Activated naive CD8-positive, alpha-beta T cell treated with anti-CD3 and anti-CD28 coated beads for 36 hours (primary cell): Measurements from ENCODE around the gene TMEM109. TPM values are rescaled to one million over a fixed set of nuclear protein-coding genes. Genes with fewer than 3 reads are reported as not detected.

Experiments used
- DNase-seq: peaks from one replicate; pipeline ENCODE4 v3.0.0; 2021
- H3K27ac Mint-ChIP-seq: one replicate; pipeline ENCODE4 v1.8.0; 2022; ENCODE audit warnings: mild to moderate bottlenecking, moderate library complexity, mixed read lengths
- H3K27me3 Mint-ChIP-seq: one replicate; pipeline ENCODE4 v1.8.0; 2022; ENCODE audit warnings: mild to moderate bottlenecking, mixed read lengths
- H3K36me3 Mint-ChIP-seq: one replicate; pipeline ENCODE4 v1.8.0; 2021; ENCODE audit warnings: mild to moderate bottlenecking, mixed read lengths
- H3K4me1 Mint-ChIP-seq: one replicate; pipeline ENCODE4 v1.8.0; 2021; ENCODE audit warnings: mixed read lengths
- H3K4me3 Mint-ChIP-seq: one replicate; pipeline ENCODE4 v1.8.0; 2022; ENCODE audit warnings: mild to moderate bottlenecking, moderate library complexity, mixed read lengths
- H3K9me3 Mint-ChIP-seq: one replicate; pipeline ENCODE4 v1.8.0; 2022; ENCODE audit warnings: mixed read lengths
- total RNA-seq, 2 experiments: library from RNA; stranded (reverse); gene quantifications; one replicate each; pipeline ENCODE4 v1.2.3, GENCODE V29; 2021

TMEM109 gene
- total RNA-seq, 2 experiments from 2014 or later: 109 to 113 TPM

DNA sequence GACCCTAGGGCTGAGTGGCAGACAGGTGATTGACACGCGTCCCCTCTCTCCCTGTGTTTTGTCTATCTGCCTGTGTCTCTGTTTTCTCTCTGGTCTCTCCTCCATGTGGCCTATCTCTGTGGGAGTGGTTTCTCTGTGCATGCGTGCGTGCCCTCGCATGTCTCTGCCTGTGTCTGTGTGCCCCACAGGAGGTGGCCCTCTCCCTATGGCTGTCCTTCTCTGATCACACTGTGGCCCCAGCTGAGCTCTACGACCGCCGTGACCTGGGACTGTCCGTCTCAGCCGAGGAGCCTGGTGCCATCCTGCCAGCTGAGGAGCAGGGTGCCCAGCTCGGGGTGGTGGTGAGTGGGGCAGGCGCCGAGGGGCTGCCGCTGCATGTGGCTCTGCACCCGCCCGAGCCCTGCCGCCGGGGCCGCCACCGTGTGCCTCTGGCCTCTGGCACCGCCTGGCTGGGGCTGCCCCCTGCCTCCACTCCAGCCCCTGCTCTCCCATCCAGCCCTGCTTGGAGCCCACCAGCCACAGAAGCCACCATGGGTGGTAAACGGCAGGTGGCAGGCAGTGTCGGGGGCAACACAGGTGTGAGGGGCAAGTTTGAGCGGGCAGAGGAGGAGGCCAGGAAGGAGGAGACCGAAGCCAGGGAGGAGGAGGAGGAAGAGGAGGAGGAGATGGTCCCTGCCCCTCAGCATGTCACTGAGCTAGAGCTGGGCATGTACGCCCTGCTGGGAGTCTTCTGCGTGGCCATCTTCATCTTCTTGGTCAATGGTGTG is 21.9 kb downstream of the TMEM109 start:
- Mint-ChIP-seq H3K4me3 (no peak overlapping the region), H3K9me3 (no peaks in the 10 kb centered on the region), H3K27me3 (peaks cover 3% of the 10 kb centered on the region), H3K4me1 (peaks cover 4% of the 10 kb centered on the region), H3K36me3 (no peaks in the 10 kb centered on the region), H3K27ac (no peak overlapping the region)
- no peak for DNase-seq

DNA sequence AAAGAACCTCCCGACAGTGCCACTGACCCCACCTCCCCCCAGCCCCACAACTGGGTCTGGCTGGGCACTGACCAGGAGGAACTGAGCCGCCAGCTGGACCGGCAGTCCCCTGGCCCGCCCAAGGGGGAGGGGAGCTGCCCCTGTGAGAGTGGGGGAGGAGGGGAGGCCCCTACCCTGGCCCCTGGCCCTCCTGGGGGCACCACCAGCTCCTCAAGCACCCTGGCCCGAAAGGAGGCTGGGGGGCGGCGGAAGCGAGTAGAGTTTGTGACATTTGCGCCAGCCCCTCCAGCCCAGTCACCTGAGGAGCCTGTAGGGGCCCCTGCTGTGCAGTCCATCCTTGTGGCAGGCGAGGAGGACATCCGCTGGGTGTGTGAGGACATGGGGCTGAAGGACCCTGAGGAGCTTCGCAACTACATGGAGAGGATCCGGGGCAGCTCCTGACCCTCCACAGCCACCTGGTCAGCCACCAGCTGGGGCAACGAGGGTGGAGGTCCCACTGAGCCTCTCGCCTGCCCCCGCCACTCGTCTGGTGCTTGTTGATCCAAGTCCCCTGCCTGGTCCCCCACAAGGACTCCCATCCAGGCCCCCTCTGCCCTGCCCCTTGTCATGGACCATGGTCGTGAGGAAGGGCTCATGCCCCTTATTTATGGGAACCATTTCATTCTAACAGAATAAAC is 22.6 kb downstream of the TMEM109 start:
- Mint-ChIP-seq H3K27ac (no peak overlapping the region), H3K27me3 (no peaks in the 10 kb centered on the region), H3K4me3 (no peak overlapping the region), H3K4me1 (peaks cover 4% of the 10 kb centered on the region), H3K9me3 (no peaks in the 10 kb centered on the region), H3K36me3 (no peaks in the 10 kb centered on the region)
- no peak for DNase-seq

DNA sequence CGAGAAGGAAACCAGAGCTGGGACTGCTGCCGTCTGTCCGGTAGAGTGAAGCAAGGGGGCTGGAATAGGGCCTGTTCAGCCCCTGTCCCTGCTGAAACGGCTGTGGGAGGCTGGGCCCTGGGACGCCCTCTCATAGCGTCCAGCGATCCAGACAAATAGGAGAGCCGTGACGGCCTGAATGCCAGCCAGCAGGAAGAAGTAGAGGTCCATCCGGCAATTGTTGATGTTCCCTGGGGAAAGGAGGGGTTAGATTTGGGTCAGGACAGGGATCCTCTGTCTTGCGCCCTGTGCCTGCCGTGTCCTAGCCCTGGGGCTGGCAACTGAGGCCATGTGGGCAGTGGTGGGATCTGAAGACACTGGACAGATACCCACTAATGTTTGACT is 23.2 kb downstream of the TMEM109 start:
- Mint-ChIP-seq H3K27me3 (no peaks in the 10 kb centered on the region), H3K4me1 (peaks cover 4% of the 10 kb centered on the region)

DNA sequence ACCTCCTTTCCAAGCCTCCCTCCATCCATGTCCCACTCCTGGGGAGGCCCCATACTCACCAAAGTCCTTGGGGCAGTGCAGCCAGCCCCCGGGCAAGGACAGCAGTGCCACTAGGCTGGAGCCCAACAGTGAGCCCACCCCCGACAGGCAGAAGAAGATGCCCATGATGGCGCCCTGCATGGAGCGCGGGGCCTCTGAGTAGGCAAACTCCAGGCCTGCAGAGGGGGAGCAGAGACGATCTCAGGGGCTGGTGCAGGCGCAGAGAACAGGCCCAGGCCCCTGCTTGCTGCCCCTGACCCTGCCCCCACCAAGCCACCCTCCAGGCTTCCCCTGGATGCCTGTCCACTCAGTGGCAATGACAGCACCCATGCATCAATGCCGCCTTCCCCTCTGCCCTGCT is 23.9 kb downstream of the TMEM109 start:
- Mint-ChIP-seq H3K4me3 (no peak overlapping the region), H3K4me1 (peaks cover 4% of the 10 kb centered on the region), H3K27ac (no peak overlapping the region), H3K9me3 (no peaks in the 10 kb centered on the region), H3K36me3 (no peaks in the 10 kb centered on the region), H3K27me3 (no peaks in the 10 kb centered on the region)
- no peak for DNase-seq

More for the DNA sequence above, 23.2 kb downstream of the TMEM109 start:
- Mint-ChIP-seq H3K9me3 (no peaks in the 10 kb centered on the region), H3K4me3 (no peak overlapping the region), H3K36me3 (no peaks in the 10 kb centered on the region), H3K27ac (no peak overlapping the region)
- DNase-seq: no peak

DNA sequence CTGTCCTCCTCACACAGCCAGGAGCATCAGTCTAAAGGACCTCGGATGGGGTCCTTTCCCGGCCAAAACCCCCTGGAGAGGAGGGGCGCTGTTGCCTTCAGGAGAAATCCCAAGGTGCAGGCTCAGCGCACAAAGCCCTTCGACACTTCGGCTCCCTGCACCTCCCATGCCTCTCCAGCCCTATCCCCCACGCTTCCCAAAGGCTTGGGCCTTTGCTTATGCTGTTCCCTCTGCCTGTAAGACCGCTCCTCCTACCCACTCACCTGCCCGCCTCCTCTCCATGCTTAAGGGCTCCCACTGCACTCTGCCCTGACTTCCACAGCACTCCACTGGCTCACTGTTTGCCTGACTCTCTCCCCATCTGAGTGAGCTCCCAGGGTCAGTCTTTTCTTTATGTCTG is 24.5 kb downstream of the TMEM109 start:
- Mint-ChIP-seq H3K36me3 (no peaks in the 10 kb centered on the region), H3K4me1 (peaks cover 4% of the 10 kb centered on the region), H3K4me3 (no peak overlapping the region), H3K27ac (no peak overlapping the region), H3K27me3 (no peaks in the 10 kb centered on the region), H3K9me3 (no peaks in the 10 kb centered on the region)
- no peak for DNase-seq

DNA sequence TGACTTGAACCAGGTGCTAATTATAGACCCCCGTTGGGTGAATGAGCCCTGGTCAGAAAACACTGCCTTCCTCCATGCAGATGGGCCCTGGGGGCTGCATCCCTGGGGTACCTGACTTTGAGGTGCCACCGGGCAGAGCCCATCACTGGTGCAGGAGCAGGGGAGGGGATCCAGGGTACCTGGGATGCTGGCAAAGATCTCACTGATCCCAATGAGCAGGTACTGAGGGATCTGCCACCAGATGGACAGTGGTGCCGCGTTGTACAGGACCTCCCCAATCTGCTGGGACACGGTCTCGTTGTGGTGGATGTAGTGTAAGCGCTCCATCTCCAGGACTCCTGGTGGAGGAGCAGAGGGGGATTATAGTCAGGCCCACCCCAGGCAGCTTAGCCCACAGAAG is 25.3 kb downstream of the TMEM109 start:
- H3K9me3 Mint-ChIP-seq: no peaks in the 10 kb centered on the region
- H3K4me1 Mint-ChIP-seq: peaks cover 4% of the 10 kb centered on the region
- no peak for DNase-seq
- no peak overlapping the region for H3K27ac Mint-ChIP-seq
- H3K27me3 Mint-ChIP-seq: no peaks in the 10 kb centered on the region
- no peaks in the 10 kb centered on the region for H3K36me3 Mint-ChIP-seq
- H3K4me3 Mint-ChIP-seq: no peak overlapping the region

DNA sequence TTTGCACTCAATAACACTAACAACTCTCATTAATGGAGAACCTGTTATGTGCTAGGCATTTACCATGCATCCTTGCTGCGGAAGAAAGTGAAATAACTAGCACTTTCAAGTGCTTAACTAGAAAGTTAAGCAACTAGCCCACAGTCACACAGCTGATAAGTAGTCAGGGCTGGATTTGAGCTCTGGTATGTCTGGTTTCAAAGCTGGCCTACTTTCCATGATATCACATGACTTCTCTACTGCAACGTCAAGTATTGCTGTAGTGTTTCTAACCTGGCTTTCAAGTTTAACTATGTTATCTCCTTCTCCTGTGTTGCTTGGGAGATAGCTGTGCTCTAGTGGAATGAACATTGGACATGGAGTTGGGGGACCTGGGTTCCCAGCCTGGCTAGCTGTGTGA is 25.9 kb downstream of the TMEM109 start:
- no peak for DNase-seq
- Mint-ChIP-seq H3K27me3 (no peaks in the 10 kb centered on the region), H3K9me3 (no peaks in the 10 kb centered on the region), H3K4me3 (no peak overlapping the region), H3K36me3 (no peaks in the 10 kb centered on the region), H3K27ac (no peak overlapping the region), H3K4me1 (peaks cover 4% of the 10 kb centered on the region)

DNA sequence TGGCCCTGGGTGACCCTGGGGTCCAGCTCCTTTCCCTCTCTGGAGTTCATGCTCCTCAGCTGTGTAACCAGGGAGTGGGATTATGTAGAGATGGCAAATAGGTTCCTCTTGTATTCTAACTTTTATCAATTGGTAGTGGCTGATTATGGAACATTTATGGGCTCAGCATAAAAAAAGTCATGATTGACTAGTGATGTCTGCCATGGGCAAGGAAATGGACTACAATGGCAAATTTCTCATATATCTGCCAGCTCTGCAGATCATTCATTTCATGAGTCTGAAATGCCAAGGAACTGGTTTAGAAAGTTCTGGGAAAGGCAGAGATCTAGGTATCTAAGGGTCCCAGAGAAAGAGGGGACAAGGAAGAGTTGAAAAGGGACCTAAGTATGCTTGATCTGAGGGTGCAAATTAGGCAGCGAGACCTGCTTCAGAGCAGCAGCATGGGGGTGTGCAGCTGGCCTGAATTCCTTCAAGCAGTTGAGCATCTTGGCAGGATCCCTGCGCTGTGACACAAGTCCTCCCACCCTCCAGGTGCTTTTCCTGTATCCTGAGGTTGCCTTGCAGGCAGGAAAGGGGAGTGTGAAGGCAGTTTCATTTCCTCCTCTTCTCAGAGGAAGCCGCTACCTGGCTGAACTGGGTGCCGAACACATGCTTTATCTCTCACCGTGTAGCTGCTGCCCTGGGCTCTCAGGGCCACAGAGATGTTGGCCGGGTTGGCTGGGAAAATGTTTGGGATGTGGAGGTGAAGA is 27.6 kb downstream of the TMEM109 start:
- H3K9me3 Mint-ChIP-seq: no peaks in the 10 kb centered on the region
- no peaks in the 10 kb centered on the region for H3K36me3 Mint-ChIP-seq
- H3K4me3 Mint-ChIP-seq: no peak overlapping the region
- H3K27me3 Mint-ChIP-seq: no peaks in the 10 kb centered on the region
- H3K27ac Mint-ChIP-seq: no peak overlapping the region
- peaks cover 6% of the 10 kb centered on the region for H3K4me1 Mint-ChIP-seq
- DNase-seq: no peak

DNA sequence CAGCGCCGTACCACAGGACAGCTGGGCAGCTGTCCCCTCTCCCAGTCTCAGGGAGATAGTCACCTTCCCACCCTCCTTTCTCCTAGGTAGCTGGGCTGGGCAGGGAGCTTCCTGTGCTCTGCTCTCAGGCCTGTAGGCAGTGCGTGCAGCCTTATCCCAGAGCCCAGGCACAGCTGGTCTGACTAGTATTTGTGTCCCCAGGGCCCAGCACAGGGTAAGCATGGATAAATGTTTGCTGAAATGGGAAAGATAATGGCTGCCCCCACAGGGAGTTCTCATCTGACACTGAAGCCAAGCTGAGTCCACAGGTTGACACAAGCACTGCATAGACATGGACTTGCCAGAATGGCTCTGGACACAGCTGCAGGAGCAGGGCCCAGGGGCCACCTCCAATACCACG is 28.3 kb downstream of the TMEM109 start:
- no peaks in the 10 kb centered on the region for H3K36me3 Mint-ChIP-seq
- no peak for DNase-seq
- H3K27me3 Mint-ChIP-seq: no peaks in the 10 kb centered on the region
- no peak overlapping the region for H3K4me3 Mint-ChIP-seq
- H3K4me1 Mint-ChIP-seq: peaks cover 6% of the 10 kb centered on the region
- H3K27ac Mint-ChIP-seq: no peak overlapping the region
- H3K9me3 Mint-ChIP-seq: no peaks in the 10 kb centered on the region

DNA sequence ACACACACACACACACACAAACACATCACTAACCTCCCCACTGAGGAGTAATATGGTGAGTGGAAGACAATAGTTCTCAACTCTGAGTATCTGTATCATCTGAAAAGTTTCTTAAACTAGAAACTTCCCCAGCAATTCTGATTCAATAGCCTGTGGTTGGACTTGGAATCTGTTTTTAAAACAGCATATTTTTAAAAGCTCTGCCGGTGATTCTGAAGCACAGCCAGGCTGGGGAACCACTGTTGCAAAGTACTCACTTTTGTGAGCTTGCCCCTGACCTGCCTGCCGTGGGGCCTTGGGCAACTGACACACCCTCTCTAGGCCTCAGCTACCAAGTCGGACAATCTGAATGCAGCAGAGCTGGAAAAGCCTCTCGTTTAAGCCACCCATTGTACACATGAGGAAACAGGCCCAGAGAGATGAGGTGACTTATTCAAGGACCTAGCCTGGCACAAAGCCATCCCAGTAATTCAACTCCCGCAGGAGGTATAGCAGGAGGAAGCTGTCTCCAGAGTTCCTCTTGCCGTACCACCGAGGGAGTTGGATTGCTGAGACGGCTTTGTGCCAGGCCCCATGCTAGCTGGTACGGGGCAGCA is 29.1 kb downstream of the TMEM109 start:
- no peak overlapping the region for H3K4me3 Mint-ChIP-seq
- no peaks in the 10 kb centered on the region for H3K27me3 Mint-ChIP-seq

DNA sequence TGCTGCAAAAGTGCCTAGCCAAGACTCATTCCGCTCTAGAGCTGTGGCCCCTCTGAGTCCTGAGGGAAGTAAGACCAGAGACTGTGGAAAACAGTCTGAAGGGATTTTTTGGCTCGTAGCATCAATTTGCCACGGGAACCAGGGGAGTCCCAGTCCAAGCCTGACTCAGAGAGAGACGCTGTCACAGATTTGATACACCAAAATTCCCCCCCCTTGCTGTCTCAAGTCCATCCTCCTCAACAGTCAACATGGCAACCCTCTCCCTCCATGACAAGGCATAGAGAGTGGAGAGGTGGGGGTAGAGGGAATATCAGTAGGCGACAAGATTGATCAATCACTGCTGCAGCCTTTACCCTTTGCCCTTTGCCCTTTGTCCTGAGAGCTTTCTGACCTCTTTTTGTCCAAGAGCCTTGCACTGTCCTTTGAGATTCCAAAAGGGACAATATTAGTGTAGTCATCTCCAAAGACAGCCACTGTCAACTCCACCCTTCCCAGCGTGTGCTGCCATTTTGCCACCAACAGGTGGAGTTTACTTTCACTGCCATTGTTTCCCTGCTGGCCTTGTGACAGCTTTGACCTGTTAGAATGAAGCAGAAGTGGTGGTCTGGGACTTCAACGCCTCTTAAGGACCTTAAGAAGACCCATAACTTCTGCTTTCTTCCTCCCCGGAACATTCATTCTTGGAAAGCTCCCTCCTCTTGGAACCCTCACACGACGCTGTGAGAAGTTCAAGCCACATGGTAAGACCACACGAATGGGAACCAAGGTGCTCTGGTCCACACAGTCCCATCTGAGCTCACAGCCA is 30.7 kb downstream of the TMEM109 start:
- H3K4me1 Mint-ChIP-seq: peaks cover 12% of the 10 kb centered on the region
- H3K36me3 Mint-ChIP-seq: no peaks in the 10 kb centered on the region
- no peaks in the 10 kb centered on the region for H3K9me3 Mint-ChIP-seq
- no peak overlapping the region for H3K4me3 Mint-ChIP-seq
- no peaks in the 10 kb centered on the region for H3K27me3 Mint-ChIP-seq
- no peak overlapping the region for H3K27ac Mint-ChIP-seq
- DNase-seq: no peak

More for the DNA sequence above, 29.1 kb downstream of the TMEM109 start:
- DNase-seq: no peak
- H3K27ac Mint-ChIP-seq: no peak overlapping the region
- peaks cover 6% of the 10 kb centered on the region for H3K4me1 Mint-ChIP-seq
- no peaks in the 10 kb centered on the region for H3K9me3 Mint-ChIP-seq
- no peaks in the 10 kb centered on the region for H3K36me3 Mint-ChIP-seq

DNA sequence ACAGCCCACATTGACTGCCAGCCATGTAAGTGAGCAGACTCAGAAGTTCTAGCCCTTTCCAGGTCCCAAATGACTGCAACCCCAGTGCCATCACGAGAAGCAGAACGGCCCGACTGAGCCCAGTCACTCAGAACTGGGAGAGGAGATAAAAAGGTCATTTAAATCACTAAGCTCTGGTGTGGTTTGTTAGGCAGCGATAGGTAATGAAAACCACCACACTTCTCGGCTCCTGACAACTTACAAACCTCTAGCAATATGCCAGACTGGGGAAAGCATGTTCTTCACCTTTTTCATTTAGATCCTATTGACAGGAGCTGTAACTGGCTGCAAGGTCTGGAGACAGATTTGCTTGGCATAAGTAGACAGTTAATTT is 31.3 kb downstream of the TMEM109 start:
- H3K9me3 Mint-ChIP-seq: no peaks in the 10 kb centered on the region
- no peak overlapping the region for H3K4me3 Mint-ChIP-seq
- peaks cover 10% of the 10 kb centered on the region for H3K4me1 Mint-ChIP-seq
- no peaks in the 10 kb centered on the region for H3K36me3 Mint-ChIP-seq
- no peak for DNase-seq
- no peaks in the 10 kb centered on the region for H3K27me3 Mint-ChIP-seq
- H3K27ac Mint-ChIP-seq: no peak overlapping the region

DNA sequence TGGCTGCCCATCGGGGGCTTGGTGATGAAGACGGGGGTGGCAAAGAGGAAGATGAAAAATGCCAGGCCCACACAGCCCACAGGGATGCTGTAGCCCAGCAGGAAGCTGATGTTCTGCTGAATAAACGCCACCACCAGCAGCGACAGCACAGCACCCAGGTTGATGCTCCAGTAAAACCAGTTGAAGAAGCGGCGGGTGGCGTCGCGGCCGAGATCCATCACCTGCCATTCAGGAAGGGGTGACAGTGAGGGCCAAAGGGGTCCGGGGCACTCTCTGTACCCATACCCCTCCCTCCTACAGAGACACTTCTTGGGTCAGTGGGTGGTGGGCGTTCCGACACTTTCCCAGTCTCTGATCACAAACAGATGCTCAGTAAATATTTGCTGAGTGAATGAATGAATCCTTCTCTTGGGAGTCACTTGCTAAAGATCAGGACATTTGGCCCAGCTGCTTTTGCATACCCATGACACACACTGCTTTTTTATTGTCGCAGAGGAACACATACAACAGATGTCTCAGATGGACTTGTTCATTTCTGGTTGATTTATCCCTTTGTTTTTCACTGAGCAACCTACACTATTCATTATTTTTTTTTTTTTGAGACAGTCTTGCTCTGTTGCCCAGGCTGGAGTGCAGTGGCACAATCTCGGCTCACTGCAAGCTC is 32.8 kb downstream of the TMEM109 start:
- H3K36me3 Mint-ChIP-seq: no peaks in the 10 kb centered on the region
- no peak overlapping the region for H3K4me3 Mint-ChIP-seq
- H3K4me1 Mint-ChIP-seq: peaks cover 13% of the 10 kb centered on the region
- no peak overlapping the region for H3K27ac Mint-ChIP-seq
- H3K9me3 Mint-ChIP-seq: no peaks in the 10 kb centered on the region
- H3K27me3 Mint-ChIP-seq: no peaks in the 10 kb centered on the region
- no peak for DNase-seq

DNA sequence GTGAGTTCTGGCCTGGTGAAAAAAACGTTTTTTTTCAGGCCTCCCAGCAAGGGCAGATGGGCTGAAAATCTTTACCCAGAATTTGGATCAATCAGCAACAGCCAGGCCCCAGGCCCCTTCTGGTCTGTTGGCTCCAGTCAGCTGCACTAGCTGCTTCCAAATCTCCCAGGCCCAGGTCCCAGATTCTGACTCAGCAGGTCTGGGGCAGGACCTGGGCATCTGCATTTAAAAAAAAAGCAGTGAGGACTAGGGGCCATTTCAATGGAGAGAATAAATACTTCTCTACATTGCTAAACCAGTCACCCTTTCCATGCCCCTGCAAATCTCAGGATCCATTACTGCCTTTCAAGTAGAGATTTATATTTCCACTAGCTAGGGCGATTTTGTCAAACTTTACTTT is 33.7 kb downstream of the TMEM109 start:
- no peaks in the 10 kb centered on the region for H3K36me3 Mint-ChIP-seq
- H3K27ac Mint-ChIP-seq: no peak overlapping the region
- no peak overlapping the region for H3K4me3 Mint-ChIP-seq
- no peak for DNase-seq
- no peaks in the 10 kb centered on the region for H3K27me3 Mint-ChIP-seq
- H3K9me3 Mint-ChIP-seq: no peaks in the 10 kb centered on the region
- peaks cover 23% of the 10 kb centered on the region for H3K4me1 Mint-ChIP-seq
